MV-4-11 (cell line): Measurements from ENCODE around the gene DYSF.

ENCODE experiments used
- DNase-seq: peaks from one replicate; lab custom pipeline; 2025; lab: John Stamatoyannopoulos, UW

The DYSF gene

GRCh38 chr2:71456617-71457016 lies 3.3 kb downstream of the DYSF start:
- no peak for DNase-seq

- DNase-seq = no peak
These were observed 4.0 kb downstream of the DYSF start for GRCh38 chr2:71457123-71457915.

GRCh38 chr2:71457923-71458322 lies 4.6 kb downstream of the DYSF start:
- no peak for DNase-seq

DNA sequence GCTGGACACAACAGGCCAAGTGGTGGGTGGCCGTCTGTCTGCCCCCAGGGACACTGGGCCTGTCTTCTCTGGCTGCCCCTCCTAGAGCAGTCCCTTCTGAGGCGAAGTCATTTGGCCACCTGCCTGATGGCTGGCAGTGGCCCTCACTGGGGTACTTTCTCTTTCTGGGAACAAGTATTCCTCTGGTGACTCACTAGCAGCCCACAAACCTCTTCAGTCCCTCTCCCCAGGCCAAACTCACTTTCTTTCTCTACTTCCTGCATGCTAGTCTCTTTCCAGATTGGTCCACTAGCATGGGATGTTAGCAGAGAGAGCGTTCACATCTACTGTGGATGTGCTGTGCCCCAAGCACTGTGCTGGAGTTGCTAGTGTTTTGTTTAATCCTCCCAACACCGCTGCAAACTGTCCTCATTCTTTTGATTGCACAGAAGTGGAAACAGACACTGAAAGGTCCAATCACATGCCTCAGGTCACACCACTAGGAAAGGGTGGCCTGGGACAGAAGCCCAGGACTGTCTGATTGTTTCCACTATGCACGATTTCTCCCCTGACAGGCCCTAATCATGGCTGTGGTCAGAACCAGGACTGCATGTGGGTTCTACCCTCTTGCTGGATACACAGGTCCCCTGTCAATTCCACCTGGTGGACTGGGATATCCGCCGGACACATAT lies 5.2 kb downstream of the DYSF start:
- DNase-seq = peak; percentile 45

GRCh38 chr2:71459084-71459431 lies 5.7 kb downstream of the DYSF start:
- DNase-seq = no peak

- DNase-seq = no peak
These were observed 6.7 kb downstream of the DYSF start for GRCh38 chr2:71460056-71460455.

DNA sequence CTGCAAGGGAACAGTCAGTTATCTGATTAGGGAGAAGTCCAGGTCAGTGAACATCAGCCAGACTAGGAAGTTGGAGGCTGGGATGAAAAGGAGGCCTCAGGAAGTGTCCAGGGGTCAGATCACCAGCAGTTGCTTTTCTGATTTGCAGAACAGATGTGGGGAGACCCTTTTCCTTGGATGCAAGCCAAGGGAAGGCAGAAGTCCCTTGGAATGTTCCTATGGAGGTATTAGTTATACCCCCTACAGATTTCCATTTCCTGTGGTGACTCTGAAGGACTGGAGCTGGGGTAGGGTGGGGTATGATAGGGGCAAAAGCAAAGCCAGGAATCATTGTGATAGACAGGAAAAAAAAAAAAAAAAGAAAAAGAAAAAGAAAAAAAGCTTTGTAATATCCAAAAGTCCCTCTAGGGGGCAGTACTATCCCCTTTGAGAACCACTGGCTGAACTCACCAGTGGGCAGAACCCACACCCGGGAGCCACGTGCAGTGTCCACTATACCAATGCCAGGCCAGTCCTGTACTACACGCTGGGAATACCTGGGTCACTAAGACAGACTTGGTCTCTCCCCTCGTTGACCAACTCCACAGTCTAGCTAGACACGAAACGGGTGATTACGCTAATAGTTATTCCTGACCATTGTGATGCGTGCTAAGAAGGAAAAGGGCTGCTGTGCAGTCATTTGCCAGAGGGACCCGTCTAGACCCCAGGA lies 7.4 kb downstream of the DYSF start:
- peak; percentile 21 for DNase-seq

DNA sequence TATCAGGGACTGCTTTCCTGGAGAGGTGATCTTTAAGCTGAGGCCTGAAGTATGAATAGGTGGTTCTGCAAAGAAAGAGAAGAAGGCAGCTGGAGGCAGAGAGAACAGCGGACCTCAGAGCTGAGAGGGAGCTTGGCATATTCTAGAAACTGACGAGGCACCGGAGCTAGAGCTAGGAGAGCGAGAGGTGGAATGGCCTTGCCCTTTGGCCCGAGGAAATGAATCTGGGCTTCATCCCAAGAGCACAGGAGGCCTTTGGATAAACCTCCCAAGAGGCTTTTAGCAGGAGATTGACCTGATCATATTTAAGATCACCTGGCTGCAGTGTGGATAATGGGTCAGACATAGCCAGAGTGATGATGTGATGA lies 7.9 kb downstream of the DYSF start:
- no peak for DNase-seq

- no peak for DNase-seq
These were observed 8.8 kb downstream of the DYSF start for GRCh38 chr2:71462056-71462605.

DNA sequence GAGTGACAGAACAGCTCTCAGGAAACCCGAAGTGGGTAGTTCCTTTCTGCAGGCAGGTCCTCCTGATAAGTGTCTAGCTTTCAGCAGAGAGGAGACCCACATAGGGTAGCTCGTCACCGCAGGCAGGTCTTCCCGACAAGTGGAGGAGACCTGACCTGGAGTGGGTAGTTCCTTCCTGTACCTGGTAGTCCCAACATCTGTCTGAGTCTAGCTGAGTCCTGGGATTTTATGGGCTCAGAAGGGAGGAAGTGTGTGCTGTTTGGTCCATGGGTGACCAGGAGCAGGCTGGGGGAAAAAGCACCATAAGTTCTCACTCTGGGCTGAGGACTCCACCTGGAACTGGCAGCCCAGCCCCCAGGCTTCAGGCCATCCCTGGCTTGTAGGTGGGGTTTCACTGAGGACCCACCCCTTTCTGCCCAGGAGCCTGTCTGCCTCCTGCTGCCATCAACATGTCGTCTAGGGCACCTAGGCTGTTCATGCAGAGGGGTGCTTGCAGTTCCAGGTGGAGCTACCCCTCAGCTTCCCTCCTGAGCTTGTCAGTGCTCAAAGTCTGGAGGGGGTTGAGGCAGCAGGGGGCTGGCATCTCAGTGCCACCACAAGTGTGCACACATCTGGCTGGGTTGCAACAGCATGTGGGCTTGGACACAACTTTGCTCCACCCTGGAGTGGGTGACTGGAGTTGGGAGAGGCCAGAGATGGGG lies 9.4 kb downstream of the DYSF start:
- DNase-seq = no peak

DNA sequence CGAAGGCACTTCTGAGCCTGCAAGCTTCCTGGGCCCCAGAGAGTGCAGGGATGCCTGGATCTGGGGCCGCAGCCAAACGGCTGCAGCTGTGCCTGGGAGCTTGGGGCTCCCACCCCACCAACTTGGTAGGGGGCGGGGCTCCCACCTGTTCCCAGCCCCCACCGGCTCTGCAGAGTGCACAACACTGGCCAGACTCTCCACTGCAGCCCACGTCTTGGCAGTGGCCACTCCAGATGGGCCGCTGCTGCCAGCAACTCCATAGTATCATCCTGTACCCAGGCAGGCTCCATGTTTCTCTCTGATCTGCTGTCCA lies 9.9 kb downstream of the DYSF start:
- DNase-seq = no peak

GRCh38 chr2:71464389-71464788 lies 11.0 kb downstream of the DYSF start:
- no peak for DNase-seq

DNA sequence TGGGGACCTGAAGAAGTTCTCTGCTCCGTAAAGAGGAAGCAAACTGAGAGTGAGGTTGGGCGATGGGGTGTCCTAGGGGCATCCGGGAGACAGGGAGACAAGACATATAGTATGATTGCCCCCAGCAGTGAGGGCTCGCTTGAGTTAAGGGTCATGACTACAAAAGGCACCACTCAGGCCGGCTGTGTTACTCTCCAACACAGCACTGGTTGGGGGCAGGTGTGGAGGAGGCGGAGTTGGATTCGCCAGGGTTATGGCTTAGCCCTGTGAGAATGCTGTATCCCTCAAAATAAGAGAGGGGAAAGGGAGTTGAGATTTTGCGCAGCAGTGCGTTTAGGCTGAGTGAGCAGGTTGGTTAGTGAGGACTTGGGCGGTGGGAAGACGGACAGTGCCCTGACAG lies 12.0 kb downstream of the DYSF start:
- no peak for DNase-seq

GRCh38 chr2:71465961-71466300 lies 12.6 kb downstream of the DYSF start:
- DNase-seq = no peak

DNA sequence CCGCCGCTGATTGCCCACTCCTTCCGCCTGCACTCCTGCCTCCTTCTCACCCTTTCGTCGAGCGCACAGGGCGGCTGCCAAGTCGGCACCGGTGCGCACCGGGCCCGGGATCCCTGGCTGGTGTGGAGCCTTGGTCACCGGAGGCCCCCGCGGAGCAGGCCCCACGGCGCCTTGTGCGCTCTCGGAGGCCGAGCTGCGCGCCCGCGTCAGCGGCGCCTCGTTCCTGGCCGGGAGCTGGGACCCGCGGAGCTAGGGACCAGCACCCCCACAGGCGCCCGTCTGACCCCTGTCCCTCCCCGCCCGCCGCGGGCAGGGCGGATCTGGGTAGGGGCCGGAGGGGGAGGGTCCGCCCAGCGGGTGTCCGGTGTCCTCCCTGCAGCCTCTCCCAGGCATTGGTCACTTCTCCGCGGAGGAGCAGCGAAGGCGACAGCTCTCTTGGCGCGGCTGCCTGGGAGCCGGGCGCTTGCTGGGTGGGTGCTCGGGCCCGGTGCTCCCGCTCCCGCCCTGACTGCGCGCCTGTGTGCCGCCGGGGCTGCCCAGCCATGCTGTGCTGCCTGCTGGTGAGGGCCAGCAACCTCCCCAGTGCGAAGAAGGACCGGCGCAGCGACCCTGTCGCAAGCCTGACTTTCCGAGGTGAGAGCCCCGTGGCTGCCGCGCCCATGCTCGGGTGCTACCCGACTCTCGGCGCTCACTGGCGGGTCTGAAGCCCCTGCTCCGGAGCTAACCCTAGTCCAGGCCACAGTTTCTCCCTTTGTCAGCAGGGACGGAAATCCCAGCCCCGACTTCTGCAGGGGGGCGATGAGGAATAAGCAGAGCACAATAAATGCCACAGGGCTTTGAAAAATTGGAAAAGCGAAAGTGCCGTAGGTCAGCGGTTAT lies 13.2 kb downstream of the DYSF start:
- no peak for DNase-seq

- DNase-seq = no peak
These were observed 13.9 kb downstream of the DYSF start for GRCh38 chr2:71467180-71467815.

DNA sequence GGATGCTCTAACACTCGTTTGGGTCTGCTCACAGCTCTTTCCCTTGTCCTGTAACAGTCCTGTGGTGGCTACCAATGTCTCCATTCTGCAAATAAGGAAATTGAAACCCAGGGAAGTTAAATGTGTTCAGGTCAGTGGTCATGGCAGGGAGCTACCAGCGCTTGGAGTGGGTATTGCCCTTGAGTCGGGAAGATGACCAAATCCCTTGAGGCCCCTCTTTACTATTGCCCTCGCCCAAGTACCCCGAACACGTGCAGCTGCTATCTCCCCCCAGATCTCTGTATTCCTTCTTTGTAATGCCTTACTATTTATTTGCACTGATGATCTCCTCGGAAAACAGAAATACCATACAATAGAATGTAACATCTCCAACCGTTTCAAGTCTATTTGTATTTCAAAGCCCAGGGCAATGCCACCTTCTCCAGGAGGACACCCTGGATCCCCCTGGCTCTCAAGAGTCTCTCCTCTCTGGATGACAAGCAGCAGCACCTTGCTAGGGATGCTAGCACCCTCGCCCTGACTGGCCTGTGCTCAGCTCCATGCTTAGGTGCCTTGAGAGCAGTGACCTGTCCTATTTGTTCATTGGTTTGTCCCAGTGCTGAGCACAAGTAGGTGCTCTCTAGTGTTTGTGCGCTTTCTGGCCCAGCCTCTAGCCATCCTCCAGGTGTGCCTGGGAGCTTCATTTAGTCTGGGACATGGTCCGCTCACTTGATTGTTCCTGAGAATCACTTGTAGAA lies 15.1 kb downstream of the DYSF start:
- DNase-seq = no peak

GRCh38 chr2:71469403-71470398 lies 16.3 kb downstream of the DYSF start:
- DNase-seq = no peak

- DNase-seq = no peak
These were observed 17.9 kb downstream of the DYSF start for GRCh38 chr2:71471276-71471675.
